ENCODE measurements around the gene CNOT3.

- no peak for TF ChIP-seq USF1 (IDR thresholded peaks at IDR 0.05)
- no peak for TF ChIP-seq REST (IDR thresholded peaks at IDR 0.05; ENCODE audit: low read depth)
- TF ChIP-seq RAD21 (IDR thresholded peaks at IDR 0.05; ENCODE audit: low read depth), result no peak
- no peak for TF ChIP-seq EP300 (IDR thresholded peaks at IDR 0.05; ENCODE audit: borderline replicate concordance)
- TF ChIP-seq MAX (IDR thresholded peaks at IDR 0.05), result no peak
- no peak for TF ChIP-seq TEAD4 (IDR thresholded peaks at IDR 0.05)
- no peak for TF ChIP-seq CEBPB (IDR thresholded peaks at IDR 0.05)
- no peak for TF ChIP-seq CREB1 (IDR thresholded peaks at IDR 0.05; ENCODE audit: low read depth)
Measured at GRCh38 chr19:54123682-54124081, 13.9 kb upstream of the CNOT3 start.

Data from Ishikawa (cell line).